ENCODE data around the gene KIFC3. TPM values are rescaled to one million over a fixed set of nuclear protein-coding genes. Genes with fewer than 3 reads are reported as not detected.

KIFC3 gene
- total and polyA plus RNA-seq, 2 of the 13 experiments (the other 11 are each of a cell fraction or from before 2014, with no cell fraction given), result 42.1 to 45.3 TPM

- TF ChIP-seq MXD4 (CRISPR knock-in tag; IDR thresholded peaks at IDR 0.05), result peak; percentile 90
- TF ChIP-seq ZFYVE20 (CRISPR knock-in tag; IDR thresholded peaks at IDR 0.05; ENCODE audit: borderline replicate concordance, low read depth), result peak; percentile 46; the same call in 1 of the 2 replicates
- peak; percentile 89; the same call in 1 of the 2 replicates for TF ChIP-seq ZNF709 (CRISPR knock-in tag; IDR thresholded peaks at IDR 0.05)
- peak; percentile 85 for TF ChIP-seq BRD4 (CRISPR knock-in tag; IDR thresholded peaks at IDR 0.05)
- TF ChIP-seq ZNF720 (CRISPR knock-in tag; IDR thresholded peaks at IDR 0.05), result no peak
- no peak for TF ChIP-seq ZNF34 (CRISPR knock-in tag; IDR thresholded peaks at IDR 0.05; ENCODE audit: borderline replicate concordance)
- TF ChIP-seq SPEN (CRISPR knock-in tag; IDR thresholded peaks at IDR 0.05; ENCODE audit: low read depth), result peak; percentile 83
- TF ChIP-seq REPIN1 (CRISPR knock-in tag; IDR thresholded peaks at IDR 0.05; ENCODE audit: borderline replicate concordance, low read depth), result peak; percentile 93
- no peak for TF ChIP-seq ZNF382 (CRISPR knock-in tag; IDR thresholded peaks at IDR 0.05; ENCODE audit: borderline replicate concordance)
- no peak for TF ChIP-seq ZNF614 (CRISPR knock-in tag; IDR thresholded peaks at IDR 0.05; ENCODE audit: borderline replicate concordance)
- peak; percentile 67; the same call in 1 of the 2 replicates for TF ChIP-seq FOXK2 (IDR thresholded peaks at IDR 0.05)
- 0 out of 2 replicates have a peak, but pooled peaks have one; percentile 66 for TF ChIP-seq ZSCAN29 (CRISPR knock-in tag; conservative IDR thresholded peaks at IDR 0.05)
- TF ChIP-seq NFRKB (IDR thresholded peaks at IDR 0.05), result no peak
- TF ChIP-seq, protein P1, sequence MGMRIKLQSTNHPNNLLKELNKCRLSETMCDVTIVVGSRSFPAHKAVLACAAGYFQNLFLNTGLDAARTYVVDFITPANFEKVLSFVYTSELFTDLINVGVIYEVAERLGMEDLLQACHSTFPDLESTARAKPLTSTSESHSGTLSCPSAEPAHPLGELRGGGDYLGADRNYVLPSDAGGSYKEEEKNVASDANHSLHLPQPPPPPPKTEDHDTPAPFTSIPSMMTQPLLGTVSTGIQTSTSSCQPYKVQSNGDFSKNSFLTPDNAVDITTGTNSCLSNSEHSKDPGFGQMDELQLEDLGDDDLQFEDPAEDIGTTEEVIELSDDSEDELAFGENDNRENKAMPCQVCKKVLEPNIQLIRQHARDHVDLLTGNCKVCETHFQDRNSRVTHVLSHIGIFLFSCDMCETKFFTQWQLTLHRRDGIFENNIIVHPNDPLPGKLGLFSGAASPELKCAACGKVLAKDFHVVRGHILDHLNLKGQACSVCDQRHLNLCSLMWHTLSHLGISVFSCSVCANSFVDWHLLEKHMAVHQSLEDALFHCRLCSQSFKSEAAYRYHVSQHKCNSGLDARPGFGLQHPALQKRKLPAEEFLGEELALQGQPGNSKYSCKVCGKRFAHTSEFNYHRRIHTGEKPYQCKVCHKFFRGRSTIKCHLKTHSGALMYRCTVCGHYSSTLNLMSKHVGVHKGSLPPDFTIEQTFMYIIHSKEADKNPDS (CRISPR knock-in tag; IDR thresholded peaks at IDR 0.05), result peak; percentile 92
- TF ChIP-seq TOE1 (CRISPR knock-in tag; IDR thresholded peaks at IDR 0.05), result no peak
- TF ChIP-seq FOXA1 (IDR thresholded peaks at IDR 0.05), result no peak
- peak; percentile 72 for TF ChIP-seq FOXA1 (CRISPR knock-in tag; IDR thresholded peaks at IDR 0.05)
- peak; percentile 88 for TF ChIP-seq MAZ (IDR thresholded peaks at IDR 0.05; ENCODE audit: borderline replicate concordance, low read depth, low read length)
- peak; percentile 65; the same call in 1 of the 2 replicates for TF ChIP-seq MAZ (CRISPR knock-in tag; IDR thresholded peaks at IDR 0.05; ENCODE audit: low read depth)
- TF ChIP-seq PITX1 (CRISPR knock-in tag; IDR thresholded peaks at IDR 0.05), result no peak; the same call in 1 of the 2 replicates
- TF ChIP-seq, protein P2, sequence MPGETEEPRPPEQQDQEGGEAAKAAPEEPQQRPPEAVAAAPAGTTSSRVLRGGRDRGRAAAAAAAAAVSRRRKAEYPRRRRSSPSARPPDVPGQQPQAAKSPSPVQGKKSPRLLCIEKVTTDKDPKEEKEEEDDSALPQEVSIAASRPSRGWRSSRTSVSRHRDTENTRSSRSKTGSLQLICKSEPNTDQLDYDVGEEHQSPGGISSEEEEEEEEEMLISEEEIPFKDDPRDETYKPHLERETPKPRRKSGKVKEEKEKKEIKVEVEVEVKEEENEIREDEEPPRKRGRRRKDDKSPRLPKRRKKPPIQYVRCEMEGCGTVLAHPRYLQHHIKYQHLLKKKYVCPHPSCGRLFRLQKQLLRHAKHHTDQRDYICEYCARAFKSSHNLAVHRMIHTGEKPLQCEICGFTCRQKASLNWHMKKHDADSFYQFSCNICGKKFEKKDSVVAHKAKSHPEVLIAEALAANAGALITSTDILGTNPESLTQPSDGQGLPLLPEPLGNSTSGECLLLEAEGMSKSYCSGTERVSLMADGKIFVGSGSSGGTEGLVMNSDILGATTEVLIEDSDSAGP (CRISPR knock-in tag; IDR thresholded peaks at IDR 0.05; ENCODE audit: borderline replicate concordance), result peak; percentile 57; the same call in 1 of the 2 replicates
- TF ChIP-seq ZNF33B (CRISPR knock-in tag; IDR thresholded peaks at IDR 0.05), result peak; percentile 95
- TF ChIP-seq ZNF75D (CRISPR knock-in tag; IDR thresholded peaks at IDR 0.05; ENCODE audit: borderline replicate concordance), result no peak
- TF ChIP-seq NFIC (IDR thresholded peaks at IDR 0.05; ENCODE audit: low read length), result no peak; the same call in 1 of the 2 replicates
- peak; percentile 89; the same call in 1 of the 2 replicates for TF ChIP-seq HNRNPUL1 (IDR thresholded peaks at IDR 0.05; ENCODE audit: low read depth, low read length)
- TF ChIP-seq ZNF292 (CRISPR knock-in tag; IDR thresholded peaks at IDR 0.05; ENCODE audit: borderline replicate concordance, low read depth), result peak; percentile 22; the same call in 1 of the 2 replicates
- TF ChIP-seq ZNF510 (CRISPR knock-in tag; IDR thresholded peaks at IDR 0.05; ENCODE audit: low read depth), result peak; percentile 83; the same call in 1 of the 2 replicates
- TF ChIP-seq ZNF207 (IDR thresholded peaks at IDR 0.05; ENCODE audit: borderline replicate concordance), result no peak
- no peak for TF ChIP-seq RAD51 (IDR thresholded peaks at IDR 0.05; ENCODE audit: borderline replicate concordance)
Observed at GRCh38 chr16:57802341-57803133, at the start of gene KIFC3 (continued).

Measured in HepG2 (cell line).